Measurements from ENCODE around the gene YTHDC1. TPM values are rescaled to one million over a fixed set of nuclear protein-coding genes. Genes with fewer than 3 reads are reported as not detected.
"Not testable (repeated sequence)": the region's sequence is repeated elsewhere in the genome, so short reads cannot be mapped to it uniquely, and the experiment has no call there.

YTHDC1 gene
- total and polyA plus RNA-seq, 2 experiments from 2014 or later = 72.3 to 144 TPM

DNA sequence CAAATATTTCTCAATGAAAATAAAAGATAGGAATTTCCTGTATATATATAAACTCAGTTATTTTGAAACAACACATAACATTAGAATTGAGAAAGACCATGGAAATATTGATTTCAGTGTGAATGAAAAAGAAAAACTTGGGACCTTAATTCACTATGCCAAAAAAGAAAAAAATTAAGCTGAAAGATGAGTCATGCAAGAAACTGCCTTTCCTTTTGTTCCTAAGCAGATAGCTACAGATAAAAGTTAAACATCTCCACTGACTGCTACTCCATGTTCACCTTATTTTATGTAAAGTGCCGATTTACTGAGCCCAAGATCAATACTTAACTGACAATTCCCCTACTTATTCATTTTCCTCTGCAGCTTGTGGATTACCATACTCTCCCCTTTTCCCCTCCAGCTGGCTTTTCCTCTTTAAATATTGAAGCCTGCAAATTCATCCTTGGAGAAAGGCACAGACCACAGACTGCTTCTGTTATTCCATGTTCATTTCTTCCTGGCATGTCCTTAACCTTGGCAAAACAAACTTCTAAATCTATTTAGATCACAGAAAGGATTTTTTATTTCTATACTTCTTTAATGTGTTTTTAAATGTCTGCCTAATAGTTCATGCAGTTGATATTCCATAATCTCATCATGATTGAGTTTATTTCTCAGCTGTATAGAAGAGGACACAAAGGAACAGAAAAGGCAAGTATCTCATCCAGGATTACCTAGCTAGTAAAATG, 40.5 kb upstream of the YTHDC1 start (continued):
- no peak for TF ChIP-seq EZH2phosphoT487 (IDR thresholded peaks at IDR 0.05; ENCODE audit: unreplicated experiment)
- TF ChIP-seq, protein P1, sequence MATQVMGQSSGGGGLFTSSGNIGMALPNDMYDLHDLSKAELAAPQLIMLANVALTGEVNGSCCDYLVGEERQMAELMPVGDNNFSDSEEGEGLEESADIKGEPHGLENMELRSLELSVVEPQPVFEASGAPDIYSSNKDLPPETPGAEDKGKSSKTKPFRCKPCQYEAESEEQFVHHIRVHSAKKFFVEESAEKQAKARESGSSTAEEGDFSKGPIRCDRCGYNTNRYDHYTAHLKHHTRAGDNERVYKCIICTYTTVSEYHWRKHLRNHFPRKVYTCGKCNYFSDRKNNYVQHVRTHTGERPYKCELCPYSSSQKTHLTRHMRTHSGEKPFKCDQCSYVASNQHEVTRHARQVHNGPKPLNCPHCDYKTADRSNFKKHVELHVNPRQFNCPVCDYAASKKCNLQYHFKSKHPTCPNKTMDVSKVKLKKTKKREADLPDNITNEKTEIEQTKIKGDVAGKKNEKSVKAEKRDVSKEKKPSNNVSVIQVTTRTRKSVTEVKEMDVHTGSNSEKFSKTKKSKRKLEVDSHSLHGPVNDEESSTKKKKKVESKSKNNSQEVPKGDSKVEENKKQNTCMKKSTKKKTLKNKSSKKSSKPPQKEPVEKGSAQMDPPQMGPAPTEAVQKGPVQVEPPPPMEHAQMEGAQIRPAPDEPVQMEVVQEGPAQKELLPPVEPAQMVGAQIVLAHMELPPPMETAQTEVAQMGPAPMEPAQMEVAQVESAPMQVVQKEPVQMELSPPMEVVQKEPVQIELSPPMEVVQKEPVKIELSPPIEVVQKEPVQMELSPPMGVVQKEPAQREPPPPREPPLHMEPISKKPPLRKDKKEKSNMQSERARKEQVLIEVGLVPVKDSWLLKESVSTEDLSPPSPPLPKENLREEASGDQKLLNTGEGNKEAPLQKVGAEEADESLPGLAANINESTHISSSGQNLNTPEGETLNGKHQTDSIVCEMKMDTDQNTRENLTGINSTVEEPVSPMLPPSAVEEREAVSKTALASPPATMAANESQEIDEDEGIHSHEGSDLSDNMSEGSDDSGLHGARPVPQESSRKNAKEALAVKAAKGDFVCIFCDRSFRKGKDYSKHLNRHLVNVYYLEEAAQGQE (IDR thresholded peaks at IDR 0.05; ENCODE audit: unreplicated experiment) = no peak
- TF ChIP-seq NANOG (IDR thresholded peaks at IDR 0.05; ENCODE audit: borderline replicate concordance) = no peak
- TF ChIP-seq, protein P2, sequence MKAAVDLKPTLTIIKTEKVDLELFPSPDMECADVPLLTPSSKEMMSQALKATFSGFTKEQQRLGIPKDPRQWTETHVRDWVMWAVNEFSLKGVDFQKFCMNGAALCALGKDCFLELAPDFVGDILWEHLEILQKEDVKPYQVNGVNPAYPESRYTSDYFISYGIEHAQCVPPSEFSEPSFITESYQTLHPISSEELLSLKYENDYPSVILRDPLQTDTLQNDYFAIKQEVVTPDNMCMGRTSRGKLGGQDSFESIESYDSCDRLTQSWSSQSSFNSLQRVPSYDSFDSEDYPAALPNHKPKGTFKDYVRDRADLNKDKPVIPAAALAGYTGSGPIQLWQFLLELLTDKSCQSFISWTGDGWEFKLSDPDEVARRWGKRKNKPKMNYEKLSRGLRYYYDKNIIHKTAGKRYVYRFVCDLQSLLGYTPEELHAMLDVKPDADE (IDR thresholded peaks at IDR 0.05) = no peak
- no peak for TF ChIP-seq ZNF114 (CRISPR knock-in tag; IDR thresholded peaks at IDR 0.05)

DNA sequence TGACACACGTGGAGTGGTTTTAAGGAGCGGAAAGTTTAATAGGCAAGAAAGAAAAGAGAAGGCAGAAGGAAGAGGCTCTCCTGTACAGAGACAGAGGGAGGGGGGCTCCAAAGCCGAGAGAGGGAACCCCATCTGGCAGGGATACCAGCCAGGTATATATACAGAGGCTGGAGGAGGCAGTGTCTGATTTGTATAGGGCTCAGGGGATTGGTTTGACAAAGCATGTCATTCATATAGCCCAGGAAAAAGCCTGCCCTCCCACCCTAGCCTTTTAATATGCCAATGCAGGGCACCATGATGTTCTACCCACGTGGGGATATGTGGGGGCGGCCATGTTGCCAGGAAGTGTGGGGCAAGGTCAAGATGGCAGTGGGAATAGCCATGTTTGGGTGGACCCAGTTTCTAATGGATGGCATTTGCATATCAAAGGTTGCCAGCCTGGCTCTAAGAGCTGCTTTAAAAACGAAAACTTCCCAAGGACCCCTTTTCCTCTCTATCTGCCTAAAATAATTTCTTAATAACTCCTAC, 39.6 kb upstream of the YTHDC1 start:
- H3K9me2 ChIP-seq (ENCODE audit: insufficient read depth); H3K36me3 ChIP-seq (ENCODE audit: insufficient read depth); H4K20me1 ChIP-seq (replicated peaks; ENCODE audit: insufficient read depth); H3K79me2 ChIP-seq (replicated peaks; ENCODE audit: insufficient read depth); H3K4me3 Mint-ChIP-seq; H3K36me3 Mint-ChIP-seq (ENCODE audit: low read depth); H2AFZ ChIP-seq; DNase-seq (ENCODE audit: low spot score); H3F3A ChIP-seq (replicated peaks; ENCODE audit: low read depth); H3K9me3 Mint-ChIP-seq; H3K27me3 ChIP-seq (ENCODE audit: insufficient read depth); H3K27me3 Mint-ChIP-seq (ENCODE audit: insufficient read depth, low read depth, poor library complexity): not testable (repeated sequence)
- 0 out of 2 replicates have a peak overlapping the region, but pooled peaks have one; percentile 6 for H3K4me3 ChIP-seq
- peak overlapping the region; percentile 59 for H3K4me2 ChIP-seq
- peak; percentile 31; the same call in 1 of the 2 replicates for TF ChIP-seq ZNF462 (CRISPR knock-in tag; IDR thresholded peaks at IDR 0.05)
- peak; percentile 29; the same call in 1 of the 2 replicates for TF ChIP-seq NANOG (IDR thresholded peaks at IDR 0.05; ENCODE audit: borderline replicate concordance)
- Mint-ChIP-seq H3K27ac (peak overlapping the region; percentile 50), H3K4me1 (peaks cover 27% of the 10 kb centered on the region)
- peak overlapping the region; percentile 70 for H3K27ac ChIP-seq (ENCODE audit: low read depth)
- ATAC-seq = peak; percentile 46
- H3K4me1 ChIP-seq (ENCODE audit: insufficient read depth) = peaks cover 39% of the 10 kb centered on the region
